Right atrium auricular region (tissue), 2 donors: ENCODE results near the gene CADPS2. TPM values are rescaled to one million over a fixed set of nuclear protein-coding genes. Genes with fewer than 3 reads are reported as not detected.

ENCODE experiments used
- DNase-seq: peaks from one replicate; pipeline ENCODE4 v3.0.0-alpha.2; 2019; ENCODE audit warnings: low spot score
- H3K27ac ChIP-seq, 2 donors: fragments of 200-600 bp; sonication (generic); 1 replicate in 1 of 2; 2 replicates in 1 of 2; pipeline ENCODE4 v1.5.1; 2016 to 2019
- H3K27me3 ChIP-seq, 2 donors: fragments of 200-600 bp; sonication (generic); one replicate each; pipeline versions ENCODE4 v1.5.1 to v1.6.0; 2017 to 2019
- H3K36me3 ChIP-seq: fragments of 200-600 bp; sonication (generic); one replicate; pipeline ENCODE4 v1.5.1; 2016
- H3K4me1 ChIP-seq, 2 donors: fragments of 200-600 bp; sonication (generic); one replicate each; pipeline versions ENCODE4 v1.5.1 to v1.6.0; 2017 to 2019
- H3K4me3 ChIP-seq, 2 donors: fragments of 200-600 bp; sonication (generic); 1 replicate in 1 of 2; 2 replicates in 1 of 2; pipeline ENCODE4 v1.5.1; 2017 to 2019; ENCODE audit warnings: mild to moderate bottlenecking in 1 of 2, moderate library complexity in 1 of 2
- H3K9me3 ChIP-seq, 2 donors: fragments of 200-600 bp; sonication (generic); one replicate each; pipeline ENCODE4 v1.5.1; 2019
- total RNA-seq, 2 donors: library from RNA; depleted of rRNA; stranded (reverse); fragments of >200 nt; gene quantifications; one replicate each; pipeline ENCODE4 v1.1.0, GENCODE V29; 2016
- TF ChIP-seq, protein P1 (sequence below), 2 donors: fragments of 200-600 bp; sonication (generic); IDR thresholded peaks; one replicate each; pipeline ENCODE4 v1.5.1; 2019; ENCODE audit warnings: antibody characterized with exemption in 2 of 2

CADPS2 gene
- total RNA-seq, 2 donors from 2014 or later, result 11.8 to 19.9 TPM

DNA sequence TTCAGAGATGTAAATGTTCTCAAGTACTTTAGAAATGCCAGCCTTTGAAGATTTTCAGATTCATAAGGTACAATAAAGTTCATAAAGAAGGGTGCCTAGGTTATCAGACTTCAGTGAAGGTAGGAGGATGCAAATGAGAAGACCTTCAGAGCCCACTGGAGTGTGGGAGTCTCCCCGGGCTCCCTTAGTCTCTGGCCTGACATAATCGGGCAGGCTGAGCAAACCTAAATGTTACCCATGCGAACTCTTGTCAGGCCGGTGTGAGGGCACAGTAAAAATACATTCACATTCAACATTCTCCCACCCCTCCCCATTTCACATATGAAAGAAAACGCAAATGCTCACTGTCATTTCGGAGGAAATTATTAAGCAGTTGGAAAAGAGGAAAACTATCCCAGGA, 479.1 kb downstream of the CADPS2 start:
- H3K9me3 ChIP-seq, result no peaks in the 10 kb centered on the region
- no peaks in the 10 kb centered on the region for H3K4me1 ChIP-seq
- no peak for DNase-seq
- TF ChIP-seq, protein P1, sequence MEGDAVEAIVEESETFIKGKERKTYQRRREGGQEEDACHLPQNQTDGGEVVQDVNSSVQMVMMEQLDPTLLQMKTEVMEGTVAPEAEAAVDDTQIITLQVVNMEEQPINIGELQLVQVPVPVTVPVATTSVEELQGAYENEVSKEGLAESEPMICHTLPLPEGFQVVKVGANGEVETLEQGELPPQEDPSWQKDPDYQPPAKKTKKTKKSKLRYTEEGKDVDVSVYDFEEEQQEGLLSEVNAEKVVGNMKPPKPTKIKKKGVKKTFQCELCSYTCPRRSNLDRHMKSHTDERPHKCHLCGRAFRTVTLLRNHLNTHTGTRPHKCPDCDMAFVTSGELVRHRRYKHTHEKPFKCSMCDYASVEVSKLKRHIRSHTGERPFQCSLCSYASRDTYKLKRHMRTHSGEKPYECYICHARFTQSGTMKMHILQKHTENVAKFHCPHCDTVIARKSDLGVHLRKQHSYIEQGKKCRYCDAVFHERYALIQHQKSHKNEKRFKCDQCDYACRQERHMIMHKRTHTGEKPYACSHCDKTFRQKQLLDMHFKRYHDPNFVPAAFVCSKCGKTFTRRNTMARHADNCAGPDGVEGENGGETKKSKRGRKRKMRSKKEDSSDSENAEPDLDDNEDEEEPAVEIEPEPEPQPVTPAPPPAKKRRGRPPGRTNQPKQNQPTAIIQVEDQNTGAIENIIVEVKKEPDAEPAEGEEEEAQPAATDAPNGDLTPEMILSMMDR (IDR thresholded peaks at IDR 0.05), result no peak
- H3K27ac ChIP-seq, result no peak overlapping the region
- peaks cover 5% of the 10 kb centered on the region for H3K36me3 ChIP-seq
- H3K4me3 ChIP-seq, result no peak overlapping the region
- H3K27me3 ChIP-seq, result no peaks in the 10 kb centered on the region

DNA sequence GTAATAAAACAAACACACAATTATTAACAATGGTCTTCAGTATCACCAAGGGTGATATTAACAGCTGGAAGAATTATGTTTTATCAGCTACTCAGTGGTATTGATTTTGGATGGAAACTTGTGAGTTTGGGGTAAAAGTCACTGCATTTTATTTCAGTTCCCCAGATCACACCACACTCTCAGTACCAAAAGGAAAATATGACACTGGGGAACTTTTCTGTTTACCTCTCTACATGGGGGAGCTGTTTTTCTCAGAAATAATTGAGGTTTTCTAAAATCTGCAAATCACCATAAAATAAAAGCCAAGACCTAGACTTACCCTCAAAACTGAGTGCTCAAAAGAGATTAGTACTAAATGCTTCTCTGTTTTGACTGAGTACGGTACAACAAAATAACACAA, 483.1 kb downstream of the CADPS2 start:
- TF ChIP-seq, protein P1 (IDR thresholded peaks at IDR 0.05), result no peak
- DNase-seq, result no peak
- H3K4me1 ChIP-seq, result no peaks in the 10 kb centered on the region
- no peaks in the 10 kb centered on the region for H3K9me3 ChIP-seq
- H3K27ac ChIP-seq, result no peak overlapping the region
- H3K27me3 ChIP-seq, result no peaks in the 10 kb centered on the region
- H3K4me3 ChIP-seq, result no peak overlapping the region
- H3K36me3 ChIP-seq, result peaks cover 5% of the 10 kb centered on the region

DNA sequence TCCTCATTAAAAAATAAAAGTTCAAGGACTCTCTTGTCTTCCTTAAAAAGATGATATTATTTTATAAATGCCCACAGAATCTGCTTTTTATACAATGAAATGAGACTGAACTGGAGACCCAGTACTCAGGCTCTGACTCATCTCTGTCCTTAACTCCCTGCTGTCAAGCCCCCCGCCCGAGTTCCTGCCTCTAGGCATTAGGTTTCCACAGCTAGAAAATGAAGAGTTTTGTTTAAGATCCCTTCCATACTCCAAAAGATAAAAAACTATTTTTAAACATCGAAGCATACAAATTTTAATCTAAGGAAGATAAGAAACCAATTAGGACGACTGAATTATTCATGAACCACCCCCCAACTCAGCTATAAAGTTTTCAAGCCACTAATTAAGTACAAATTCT, 484.0 kb downstream of the CADPS2 start:
- no peak overlapping the region for H3K27ac ChIP-seq

DNA sequence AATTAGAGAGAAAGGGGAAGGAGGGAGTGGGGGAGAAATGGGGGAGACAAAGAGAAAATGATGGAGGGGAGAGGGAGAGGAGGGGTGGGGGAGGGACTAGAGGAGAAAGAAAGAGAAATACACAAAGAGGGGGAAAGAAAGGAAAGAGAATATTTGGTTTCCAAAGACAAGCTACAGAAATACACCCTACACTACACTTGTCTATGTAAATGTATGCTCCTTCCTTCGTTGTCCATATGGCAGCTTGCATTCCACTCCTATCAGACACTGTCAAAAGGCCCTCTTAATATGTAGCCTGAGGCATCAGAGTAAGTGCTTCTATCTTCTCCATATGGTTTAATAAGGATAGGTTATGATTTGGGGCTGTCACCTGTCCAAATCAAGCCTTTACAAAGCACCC, 488.9 kb downstream of the CADPS2 start:
- no peak for DNase-seq
- H3K4me3 ChIP-seq, result no peak overlapping the region
- TF ChIP-seq, protein P1 (IDR thresholded peaks at IDR 0.05), result no peak
- no peaks in the 10 kb centered on the region for H3K27me3 ChIP-seq
- H3K4me1 ChIP-seq, result no peaks in the 10 kb centered on the region
- peaks cover 9% of the 10 kb centered on the region for H3K36me3 ChIP-seq
- H3K9me3 ChIP-seq, result no peaks in the 10 kb centered on the region
- no peak overlapping the region for H3K27ac ChIP-seq

More for the DNA sequence above, 484.0 kb downstream of the CADPS2 start:
- Histone ChIP-seq H3K9me3 (no peaks in the 10 kb centered on the region), H3K27me3 (no peaks in the 10 kb centered on the region), H3K4me1 (no peaks in the 10 kb centered on the region), H3K4me3 (no peak overlapping the region), H3K36me3 (peaks cover 5% of the 10 kb centered on the region)
- no peak for DNase-seq
- TF ChIP-seq, protein P1 (IDR thresholded peaks at IDR 0.05), result no peak

DNA sequence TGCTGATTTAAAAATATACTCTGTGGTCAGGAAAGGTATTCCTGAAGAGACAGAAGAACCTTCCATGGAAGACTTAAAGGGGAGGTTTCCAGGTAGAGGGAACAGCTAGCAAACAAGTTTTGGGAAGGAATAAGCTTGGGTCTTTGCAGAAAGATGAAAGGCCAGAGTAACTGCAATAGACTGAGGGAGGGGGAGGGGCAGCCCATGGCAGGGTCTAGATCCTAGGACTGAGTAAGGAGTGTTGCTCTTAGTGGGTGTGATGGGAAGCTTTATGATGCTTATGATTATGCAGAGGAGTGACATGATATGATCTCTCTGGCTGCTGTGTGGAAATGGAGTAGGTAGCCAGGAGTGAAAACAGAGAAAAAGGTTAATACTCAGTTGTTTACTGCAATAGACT, 491.7 kb downstream of the CADPS2 start:
- no peak for DNase-seq
- H3K9me3 ChIP-seq, result no peaks in the 10 kb centered on the region

DNA sequence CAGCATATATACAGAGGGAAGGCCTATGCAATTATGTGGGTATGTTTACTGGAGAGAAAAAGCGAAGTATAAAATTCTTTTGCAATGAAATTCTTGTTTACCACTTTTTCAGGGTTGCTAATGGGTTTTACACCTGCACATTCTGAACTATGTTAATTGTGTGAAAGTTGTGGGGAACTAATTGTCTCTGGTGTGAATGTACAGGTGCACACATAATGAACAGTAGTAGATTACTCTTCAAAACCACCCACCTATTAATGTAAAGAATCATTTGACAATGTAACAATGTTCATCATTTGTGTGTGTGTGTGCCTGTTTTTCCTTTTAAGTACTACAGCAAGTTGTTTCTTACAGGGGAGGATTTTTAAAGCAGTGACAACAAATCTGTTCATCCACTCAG, 501.7 kb downstream of the CADPS2 start:
- no peak overlapping the region for H3K4me3 ChIP-seq
- H3K4me1 ChIP-seq, result no peaks in the 10 kb centered on the region
- no peaks in the 10 kb centered on the region for H3K27me3 ChIP-seq
- DNase-seq, result no peak
- H3K9me3 ChIP-seq, result no peaks in the 10 kb centered on the region
- H3K27ac ChIP-seq, result no peak overlapping the region
- TF ChIP-seq, protein P1 (IDR thresholded peaks at IDR 0.05), result no peak
- H3K36me3 ChIP-seq, result no peaks in the 10 kb centered on the region

More for the DNA sequence above, 491.7 kb downstream of the CADPS2 start:
- Histone ChIP-seq H3K27ac (no peak overlapping the region), H3K4me3 (no peak overlapping the region), H3K4me1 (no peaks in the 10 kb centered on the region), H3K36me3 (peaks cover 9% of the 10 kb centered on the region), H3K27me3 (no peaks in the 10 kb centered on the region)
- TF ChIP-seq, protein P1 (IDR thresholded peaks at IDR 0.05), result no peak
